Gastroesophageal sphincter (tissue), 4 donors: ENCODE data around the gene PFKFB2. TPM values are rescaled to one million over a fixed set of nuclear protein-coding genes. Genes with fewer than 3 reads are reported as not detected.

Experiments used
- ATAC-seq: fragments of 150-250 bp; one replicate; pipeline ENCODE4 v1.9.1; 2016; ENCODE audit warnings: mild to moderate bottlenecking, moderate library complexity
- H3K27ac ChIP-seq, 4 donors: fragments of 200-600 bp; sonication (generic) in 3 of 4; 1 replicate in 3 of 4; 2 replicates in 1 of 4; pipeline ENCODE4 v1.5.1; 2016 to 2019
- H3K27me3 ChIP-seq: fragments of 200-600 bp; sonication (generic); one replicate; pipeline ENCODE4 v1.5.1; 2019
- H3K36me3 ChIP-seq, 2 donors: fragments of 200-600 bp; sonication (generic); one replicate each; pipeline ENCODE4 v1.5.1; 2019; ENCODE audit warnings: control low read depth in 1 of 2
- H3K4me1 ChIP-seq, 3 donors: fragments of 200-600 bp; sonication (generic); 1 replicate in 2 of 3; 2 replicates in 1 of 3; pipeline ENCODE4 v1.5.1; 2016 to 2019; ENCODE audit warnings: control low read depth in 2 of 3
- H3K4me3 ChIP-seq, 2 donors: fragments of 200-600 bp; sonication (generic); one replicate each; pipeline ENCODE4 v1.5.1; 2019; ENCODE audit warnings: mild to moderate bottlenecking in 1 of 2, moderate library complexity in 1 of 2
- H3K9me3 ChIP-seq, 3 donors: fragments of 200-600 bp; sonication (generic); one replicate each; pipeline ENCODE4 v1.5.1; 2017 to 2019; ENCODE audit warnings: control low read depth in 2 of 3
- CTCF ChIP-seq, 4 experiments: fragments of 200-600 bp in 2 of 4; fragments of 450-650 bp in 2 of 4; sonication (generic) in 1 of 4; IDR thresholded peaks; one replicate each; pipeline ENCODE4 v1.5.1; 2017 to 2019; ENCODE audit warnings: antibody characterized with exemption in 4 of 4, mild to moderate bottlenecking in 2 of 4, moderate library complexity in 2 of 4
- EP300 ChIP-seq: sonication (generic); formaldehyde crosslinking; IDR thresholded peaks from one replicate; pipeline ENCODE4 v1.6.1; 2017; ENCODE audit warnings: antibody characterized with exemption, mild to moderate bottlenecking
- POLR2A ChIP-seq, 2 donors: fragments of 450-650 bp; IDR thresholded peaks; one replicate each; pipeline ENCODE4 v1.6.1; 2017; ENCODE audit warnings: antibody characterized with exemption in 2 of 2, mild to moderate bottlenecking in 2 of 2, moderate library complexity in 1 of 2
- POLR2AphosphoS5 ChIP-seq: sonication (generic); formaldehyde crosslinking; IDR thresholded peaks from one replicate; pipeline ENCODE4 v1.6.1; 2017; ENCODE audit warnings: antibody characterized with exemption
- WGBS, 2 donors: methylation state at CpG; one replicate each; pipeline ENCODE4 v1.1.5; 2018; ENCODE audit warnings: low coverage in 1 of 2; 5-methylcytosine and 5-hydroxymethylcytosine counted together
- total RNA-seq, 4 donors: library from RNA; depleted of rRNA; stranded (reverse); fragments of >200 nt; gene quantifications; one replicate each; pipeline ENCODE4 v1.1.0, GENCODE V29; 2016

PFKFB2 gene
- total RNA-seq, 4 donors from 2014 or later = 3.4 to 6.7 (median 5.3) TPM

DNA sequence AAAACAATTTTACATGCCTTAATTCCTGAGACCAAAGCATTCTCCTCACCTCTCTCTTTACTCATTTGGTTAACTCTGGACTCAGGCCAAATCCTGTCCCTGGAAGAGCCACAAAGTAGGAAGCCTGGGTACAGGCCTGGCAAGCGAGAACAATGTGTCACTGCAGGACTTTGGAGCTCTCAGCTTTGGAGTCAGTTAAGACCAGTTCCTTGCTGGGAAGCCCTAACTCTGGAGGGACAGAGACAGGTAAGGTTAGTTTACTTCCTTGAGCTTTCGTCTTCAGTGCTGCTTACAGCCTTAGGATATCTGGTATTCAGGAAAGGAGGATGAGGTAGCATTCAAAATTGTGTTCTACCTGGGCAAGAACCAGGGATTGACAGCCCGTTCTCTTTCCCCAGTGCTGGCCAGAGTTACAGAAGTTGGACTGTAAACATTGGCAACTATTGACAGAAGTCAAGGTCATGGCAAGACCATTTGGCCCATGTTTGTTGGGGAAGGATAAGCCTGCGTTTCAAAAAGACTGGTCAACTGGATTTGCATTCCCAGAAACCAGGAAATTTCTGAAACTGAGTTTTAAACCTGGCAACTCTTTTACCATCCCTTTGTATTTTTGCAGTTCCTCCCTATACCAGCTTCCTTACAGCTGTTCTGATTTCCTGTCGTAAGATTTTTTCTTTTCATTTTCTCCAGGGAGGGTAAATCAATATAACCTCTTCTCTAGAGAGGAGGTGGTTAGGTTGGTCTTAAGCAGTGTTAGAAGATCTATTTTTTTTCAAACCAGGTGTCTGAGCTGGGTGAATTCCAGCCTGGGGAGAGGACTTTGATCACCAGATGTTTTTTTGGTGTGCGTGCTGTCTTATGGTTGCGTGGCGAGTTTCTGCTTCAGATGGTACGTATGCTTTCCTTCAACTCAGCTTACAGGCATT, 35.9 kb downstream of the PFKFB2 start, which contains the start of gene C4BPB:
Gene C4BPB, plus strand, starts transcription at position 160 of the 926 bp plus-strand sequence. Its CDS starts 672 bp downstream, at position 832.
- no peaks in the 10 kb centered on the region for H3K9me3 ChIP-seq
- TF ChIP-seq POLR2A (IDR thresholded peaks at IDR 0.05) (no peak), EP300 (no peak), CTCF (IDR thresholded peaks at IDR 0.05) (no peak), POLR2AphosphoS5 (no peak)
- peaks cover 0 to 5% (median 0%) of the 10 kb centered on the region in 3 donors for H3K4me1 ChIP-seq
- ATAC-seq = no peak
- 86 to 87% methylated on average over 8 to 9 of the region's 9 CpGs for WGBS, 2 donors
- no peak within 1 kb of the TSS for H3K27ac ChIP-seq
- H3K36me3 ChIP-seq = no peaks in the 10 kb centered on the region
- no peaks in the 10 kb centered on the region for H3K27me3 ChIP-seq
- no peak within 1 kb of the TSS for H3K4me3 ChIP-seq

GRCh38 chr1:207089627-207090355, 36.7 kb downstream of the PFKFB2 start:
- TF ChIP-seq POLR2AphosphoS5 = no peak
- TF ChIP-seq CTCF (IDR thresholded peaks at IDR 0.05) = no peak
- no peak for TF ChIP-seq POLR2A (IDR thresholded peaks at IDR 0.05)
- TF ChIP-seq EP300 = no peak
- ATAC-seq = no peak
- H3K27ac ChIP-seq = no peak overlapping the region
- H3K4me1 ChIP-seq = peaks cover 0 to under 1% (median 0%) of the 10 kb centered on the region in 3 donors
- 84 to 91% methylated on average over 12 to 17 of the region's 17 CpGs for WGBS, 2 donors
- no peaks in the 10 kb centered on the region for H3K36me3 ChIP-seq
- H3K27me3 ChIP-seq = no peaks in the 10 kb centered on the region
- no peak overlapping the region for H3K4me3 ChIP-seq
- H3K9me3 ChIP-seq = no peaks in the 10 kb centered on the region

DNA sequence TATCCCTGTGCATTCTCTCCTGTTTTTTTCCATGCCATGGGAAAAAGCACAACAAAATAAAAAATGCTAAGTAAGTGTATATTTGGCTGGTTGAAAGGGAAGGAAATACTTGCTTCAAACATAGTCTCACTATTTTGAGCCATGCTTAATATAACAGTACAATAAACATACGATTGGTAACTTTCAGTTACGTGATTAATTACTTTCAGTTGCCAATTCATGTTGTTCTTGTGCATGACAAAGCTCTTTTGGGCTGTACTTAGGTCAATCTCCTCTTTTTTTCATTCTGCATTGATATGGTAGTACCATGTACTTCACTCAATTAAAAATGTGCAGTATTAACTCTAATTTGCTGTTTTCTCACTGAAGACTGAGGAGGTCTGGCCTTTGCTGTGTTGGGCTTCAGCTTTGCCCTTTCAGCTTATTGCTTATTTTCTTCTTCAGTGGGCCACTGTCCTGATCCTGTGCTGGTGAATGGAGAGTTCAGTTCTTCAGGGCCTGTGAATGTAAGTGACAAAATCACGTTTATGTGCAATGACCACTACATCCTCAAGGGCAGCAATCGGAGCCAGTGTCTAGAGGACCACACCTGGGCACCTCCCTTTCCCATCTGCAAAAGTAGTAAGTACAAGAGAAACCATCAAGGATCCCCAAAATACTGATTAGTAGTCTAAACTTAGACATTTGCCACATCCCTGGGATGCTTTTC, 38.3 kb downstream of the PFKFB2 start:
- Histone ChIP-seq H3K4me3 (no peak overlapping the region), H3K4me1 (no peaks in the 10 kb centered on the region), H3K27ac (no peak overlapping the region), H3K9me3 (no peaks in the 10 kb centered on the region), H3K36me3 (no peaks in the 10 kb centered on the region), H3K27me3 (no peaks in the 10 kb centered on the region)
- ATAC-seq = no peak
- WGBS, 2 donors = 77 to 82% methylated on average over 2 of the region's 4 CpGs
- TF ChIP-seq CTCF (IDR thresholded peaks at IDR 0.05) = no peak
- no peak for TF ChIP-seq POLR2AphosphoS5
- no peak for TF ChIP-seq POLR2A (IDR thresholded peaks at IDR 0.05)
- no peak for TF ChIP-seq EP300

DNA sequence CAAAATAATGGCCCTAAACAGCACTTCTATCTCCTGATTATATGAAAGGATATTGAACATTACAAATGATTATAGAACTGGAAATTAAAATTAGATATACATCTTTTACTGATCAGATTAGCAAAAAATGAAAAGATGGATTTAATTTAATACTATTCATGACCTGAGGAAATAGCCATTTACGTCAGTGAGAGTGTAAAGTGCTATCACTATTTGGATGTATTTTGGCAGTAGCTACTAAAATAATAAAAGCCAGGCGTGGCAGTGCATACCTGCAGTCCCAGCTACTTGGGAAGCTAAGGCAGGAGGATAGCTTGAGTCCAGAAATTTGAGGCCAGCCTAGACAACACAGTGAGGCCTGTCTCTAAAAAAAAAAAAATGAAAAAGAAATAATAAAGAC, 40.9 kb downstream of the PFKFB2 start:
- H3K4me1 ChIP-seq = no peaks in the 10 kb centered on the region
- H3K9me3 ChIP-seq = no peaks in the 10 kb centered on the region
- H3K36me3 ChIP-seq = no peaks in the 10 kb centered on the region
- no peak for ATAC-seq
- no peak overlapping the region for H3K27ac ChIP-seq
- no peak for TF ChIP-seq CTCF (IDR thresholded peaks at IDR 0.05)
- no peak for TF ChIP-seq EP300
- TF ChIP-seq POLR2AphosphoS5 = no peak
- TF ChIP-seq POLR2A (IDR thresholded peaks at IDR 0.05) = no peak
- WGBS, 2 donors = 40 to 53% methylated on average over 2 of the region's 2 CpGs
- H3K27me3 ChIP-seq = peaks cover 8% of the 10 kb centered on the region
- no peak overlapping the region for H3K4me3 ChIP-seq
